HCT116 (cell line): ENCODE results near the gene ITGAE. TPM values are rescaled to one million over a fixed set of nuclear protein-coding genes. Genes with fewer than 3 reads are reported as not detected.

Experiments used
- ATAC-seq: fragments of 200-7000 bp; cut with Tn5 transposase; 2 replicates; pipeline ENCODE4 v1.9.1; 2020; ENCODE audit warnings: mild to moderate bottlenecking, moderate library complexity
- BruUV-seq: library from RNA; stranded (reverse); fragments of 400-500 nt; replicated peaks from 2 replicates; lab custom pipeline; 2021; lab: Mats Ljungman, UMichigan
- CTCF ChIA-PET: fragments of 300-600 bp; sonication (Branson Sonifier 250); formaldehyde crosslinking; loops from one replicate; lab custom pipeline; 2021; ENCODE audit warnings: antibody characterized with exemption; lab: Charles Lee
- POLR2A ChIA-PET: fragments of 300-600, 350-600 bp; sonication (Branson Sonifier 250); formaldehyde crosslinking; loops from one replicate; lab custom pipeline; 2021; ENCODE audit warnings: antibody characterized with exemption; lab: Charles Lee
- RAD21 ChIA-PET, 2 experiments: fragments of 300-600 bp; sonication (Branson Sonifier 250); formaldehyde crosslinking; loops; one replicate each; lab custom pipeline; 2023; ENCODE audit warnings: low total read pairs in 2 of 2; ENCODE audit not compliant: uncharacterized antibody in 2 of 2, unreplicated experiment in 2 of 2, low non-redundant PET in 1 of 2; lab: Charles Lee
- DNase-seq: peaks from one replicate; pipeline ENCODE4 v3.0.0-alpha.2; 2010; ENCODE audit warnings: low read depth, low spot score
- H2AFZ ChIP-seq: fragments of 200-600 bp; shearing (Covaris generic), sonication (generic); 2 replicates; pipeline ENCODE4 v1.6.1; 2017; ENCODE audit warnings: low read depth, mixed run types, mixed read lengths, antibody characterized with exemption, low read length; ENCODE audit not compliant: poor library complexity, severe bottlenecking
- H3K27ac ChIP-seq: 2 replicates; pipeline ENCODE4 v1.5.1; 2012; ENCODE audit warnings: low read depth, low read length
- H3K27me3 ChIP-seq: fragments of 200-600 bp; sonication (generic); 2 replicates; pipeline ENCODE4 v1.6.1; 2016; ENCODE audit warnings: mixed run types, low read length, mixed read lengths; ENCODE audit not compliant: insufficient read depth
- H3K36me3 ChIP-seq, 2 experiments: fragments of 200-500 bp in 1 of 2; fragments of 200-600 bp in 1 of 2; sonication (Bioruptor generic) in 1 of 2; sonication (generic) in 1 of 2; 2 replicates each; pipeline versions ENCODE4 v1.5.1 to v1.6.1; 2014 to 2016; ENCODE audit warnings: low read length in 2 of 2, inconsistent platforms in 1 of 2, mixed read lengths in 1 of 2, mixed run types in 1 of 2; ENCODE audit not compliant: insufficient read depth in 2 of 2, control insufficient read depth in 1 of 2
- H3K4me1 ChIP-seq, 2 experiments: fragments of 200-600 bp in 1 of 2; sonication (generic) in 1 of 2; 2 replicates each; pipeline versions ENCODE4 v1.5.1 to v1.6.1; 2012 to 2017; ENCODE audit warnings: low read length in 2 of 2, inconsistent platforms in 1 of 2, mild to moderate bottlenecking in 1 of 2, mixed read lengths in 1 of 2, mixed run types in 1 of 2, moderate library complexity in 1 of 2; ENCODE audit not compliant: insufficient read depth in 2 of 2, control insufficient read depth in 1 of 2
- H3K4me2 ChIP-seq: fragments of 200-600 bp; sonication (generic); 2 replicates; pipeline ENCODE4 v1.6.1; 2017; ENCODE audit warnings: mixed run types, low read length, mixed read lengths
- H3K4me3 ChIP-seq, 2 experiments: fragments of 200-600 bp in 1 of 2; sonication (generic) in 1 of 2; replicated peaks in 1 of 2; 2 replicates each; pipeline ENCODE4 v1.5.1; 2011 to 2016; ENCODE audit warnings: low read length in 2 of 2, control low read depth in 1 of 2, low read depth in 1 of 2, mild to moderate bottlenecking in 1 of 2, mixed read lengths in 1 of 2, mixed run types in 1 of 2
- H3K79me2 ChIP-seq: fragments of 200-600 bp; sonication (generic); 2 replicates; pipeline ENCODE4 v1.6.1; 2017; ENCODE audit warnings: mild to moderate bottlenecking, mixed run types, low read length, moderate library complexity, mixed read lengths; ENCODE audit not compliant: insufficient read depth
- H3K9ac ChIP-seq: fragments of 200-600 bp; sonication (generic); 2 replicates; pipeline ENCODE4 v1.6.1; 2016; ENCODE audit warnings: low read length, mixed read lengths
- H3K9me2 ChIP-seq: fragments of 200-600 bp; sonication (generic), shearing (Covaris generic); 2 replicates; pipeline ENCODE4 v1.6.1; 2017; ENCODE audit warnings: mixed run types, mild to moderate bottlenecking, moderate library complexity; ENCODE audit not compliant: insufficient read depth
- H3K9me3 ChIP-seq, 2 experiments: fragments of 200-500 bp in 1 of 2; fragments of 200-600 bp in 1 of 2; sonication (Bioruptor generic) in 1 of 2; sonication (generic) in 1 of 2; 2 replicates each; pipeline ENCODE4 v1.6.1; 2014 to 2017; ENCODE audit warnings: low read length in 2 of 2, mixed read lengths in 2 of 2, inconsistent platforms in 1 of 2, low read depth in 1 of 2, mild to moderate bottlenecking in 1 of 2, mixed run types in 1 of 2, moderate library complexity in 1 of 2; ENCODE audit not compliant: control insufficient read depth in 1 of 2, insufficient read depth in 1 of 2
- H4K20me1 ChIP-seq: fragments of 200-600 bp; sonication (generic), shearing (Covaris generic); 2 replicates; pipeline ENCODE4 v1.6.1; 2017; ENCODE audit warnings: mixed run types, mild to moderate bottlenecking, moderate library complexity; ENCODE audit not compliant: insufficient read depth
- EGR1 ChIP-seq: IDR thresholded peaks from 2 replicates; pipeline ENCODE4 v1.6.1; 2012; ENCODE audit warnings: low read depth
- FOSL1 ChIP-seq: IDR thresholded peaks from 2 replicates; pipeline ENCODE4 v1.6.1; 2012; ENCODE audit warnings: low read depth
- JUND ChIP-seq: IDR thresholded peaks from 2 replicates; pipeline ENCODE4 v1.6.1; 2012
- POLR2AphosphoS5 ChIP-seq: IDR thresholded peaks from 2 replicates; pipeline ENCODE4 v1.6.1; 2011; ENCODE audit warnings: mild to moderate bottlenecking, low read depth, low read length, moderate library complexity
- SP1 ChIP-seq: IDR thresholded peaks from 2 replicates; pipeline ENCODE4 v1.6.1; 2012; ENCODE audit warnings: low read depth
- TCF7L2 ChIP-seq: IDR thresholded peaks from 2 replicates; pipeline ENCODE4 v1.7.0; 2011; ENCODE audit warnings: borderline replicate concordance, inconsistent platforms; ENCODE audit not compliant: insufficient read depth, insufficient read length; ENCODE audit errors: extremely low read depth
- intact Hi-C: fragments of 100-400 bp; cut with micrococcal nuclease; formaldehyde crosslinking; loops from 2 replicates; pipeline ENCODE4 v1.10.0; 2022
- total RNA-seq: library from RNA; stranded (reverse); gene quantifications from one replicate; pipeline ENCODE4 v1.2.1, GENCODE V29; 2021; ENCODE audit not compliant: unreplicated experiment
- TF ChIP-seq, protein P1 (sequence below): IDR thresholded peaks from 2 replicates; pipeline ENCODE4 v1.6.1; 2012; ENCODE audit warnings: low read depth

Gene ITGAE
- total RNA-seq, 1 experiment from 2014 or later, result 19.9 TPM

DNA sequence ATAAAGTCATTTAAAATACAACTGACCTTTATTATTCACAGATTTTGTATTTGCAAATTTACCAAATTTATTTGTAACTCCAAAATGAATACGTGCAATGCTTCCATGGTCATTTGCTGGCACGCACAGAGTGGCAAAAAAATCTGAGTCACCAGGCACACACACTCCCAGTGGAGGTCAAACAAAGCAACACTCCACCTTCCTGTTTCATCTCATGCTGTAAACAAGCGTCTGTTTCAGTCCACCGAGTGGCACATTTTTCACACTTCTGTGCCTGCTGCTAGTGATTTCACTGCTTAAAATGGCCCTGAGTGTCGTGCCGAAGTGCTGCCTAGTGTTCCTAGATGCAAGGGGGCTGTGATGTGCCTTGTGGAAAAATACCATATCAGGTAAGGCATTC is 17.8 kb upstream of the ITGAE start:
- Histone ChIP-seq H3K4me1 (no peaks in the 10 kb centered on the region), H3K9me3 (no peaks in the 10 kb centered on the region), H3K9ac (no peak overlapping the region), H3K27me3 (no peaks in the 10 kb centered on the region), H2AFZ (no peak overlapping the region), H3K36me3 (peaks cover 35 to 41% of the 10 kb centered on the region in 2 experiments), H3K27ac (no peak overlapping the region), H3K9me2 (no peaks in the 10 kb centered on the region), H4K20me1 (no peaks in the 10 kb centered on the region), H3K79me2 (peaks cover 5% of the 10 kb centered on the region; the same call in 1 of the 2 replicates), H3K4me3 (no peak overlapping the region), H3K4me2 (no peak overlapping the region)
- ChIA-PET RAD21 (no interaction called here), POLR2A (no interaction called here), CTCF (interaction anchor here (1.2 kb wide), 1 partner anchor 9 kb away, joined by 4 read pairs; no protein-coding TSS in a partner anchor)
- no TSS peak for BruUV-seq
- TF ChIP-seq JUND (no peak), FOSL1 (no peak), TCF7L2 (no peak), POLR2AphosphoS5 (no peak), SP1 (no peak), EGR1 (no peak)
- TF ChIP-seq, protein P1, sequence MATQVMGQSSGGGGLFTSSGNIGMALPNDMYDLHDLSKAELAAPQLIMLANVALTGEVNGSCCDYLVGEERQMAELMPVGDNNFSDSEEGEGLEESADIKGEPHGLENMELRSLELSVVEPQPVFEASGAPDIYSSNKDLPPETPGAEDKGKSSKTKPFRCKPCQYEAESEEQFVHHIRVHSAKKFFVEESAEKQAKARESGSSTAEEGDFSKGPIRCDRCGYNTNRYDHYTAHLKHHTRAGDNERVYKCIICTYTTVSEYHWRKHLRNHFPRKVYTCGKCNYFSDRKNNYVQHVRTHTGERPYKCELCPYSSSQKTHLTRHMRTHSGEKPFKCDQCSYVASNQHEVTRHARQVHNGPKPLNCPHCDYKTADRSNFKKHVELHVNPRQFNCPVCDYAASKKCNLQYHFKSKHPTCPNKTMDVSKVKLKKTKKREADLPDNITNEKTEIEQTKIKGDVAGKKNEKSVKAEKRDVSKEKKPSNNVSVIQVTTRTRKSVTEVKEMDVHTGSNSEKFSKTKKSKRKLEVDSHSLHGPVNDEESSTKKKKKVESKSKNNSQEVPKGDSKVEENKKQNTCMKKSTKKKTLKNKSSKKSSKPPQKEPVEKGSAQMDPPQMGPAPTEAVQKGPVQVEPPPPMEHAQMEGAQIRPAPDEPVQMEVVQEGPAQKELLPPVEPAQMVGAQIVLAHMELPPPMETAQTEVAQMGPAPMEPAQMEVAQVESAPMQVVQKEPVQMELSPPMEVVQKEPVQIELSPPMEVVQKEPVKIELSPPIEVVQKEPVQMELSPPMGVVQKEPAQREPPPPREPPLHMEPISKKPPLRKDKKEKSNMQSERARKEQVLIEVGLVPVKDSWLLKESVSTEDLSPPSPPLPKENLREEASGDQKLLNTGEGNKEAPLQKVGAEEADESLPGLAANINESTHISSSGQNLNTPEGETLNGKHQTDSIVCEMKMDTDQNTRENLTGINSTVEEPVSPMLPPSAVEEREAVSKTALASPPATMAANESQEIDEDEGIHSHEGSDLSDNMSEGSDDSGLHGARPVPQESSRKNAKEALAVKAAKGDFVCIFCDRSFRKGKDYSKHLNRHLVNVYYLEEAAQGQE, result no peak
- intact Hi-C loops, result no loop called here
- ATAC-seq (no peak), DNase-seq (no peak)
